Panc1 (cell line): Measurements from ENCODE around the gene OR52W1. TPM values are rescaled to one million over a fixed set of nuclear protein-coding genes. Genes with fewer than 3 reads are reported as not detected.

Source experiments
- ATAC-seq: fragments of 200-7000 bp; cut with Tn5 transposase; 2 replicates; pipeline ENCODE4 v1.9.1; 2020; ENCODE audit warnings: mild to moderate bottlenecking, moderate library complexity
- BruUV-seq: library from RNA; stranded (reverse); fragments of 400-500 nt; replicated peaks from 2 replicates; lab custom pipeline; 2021; lab: Mats Ljungman, UMichigan
- CTCF ChIA-PET: fragments of 300-600 bp; sonication (Branson Sonifier 250); formaldehyde crosslinking; loops from one replicate; lab custom pipeline; 2022; ENCODE audit warnings: antibody characterized with exemption; lab: Charles Lee
- POLR2A ChIA-PET: fragments of 300-600 bp; sonication (Branson Sonifier 250); formaldehyde crosslinking; loops from one replicate; lab custom pipeline; 2022; ENCODE audit warnings: antibody characterized with exemption; lab: Charles Lee
- DNase-seq: peaks from one replicate; pipeline ENCODE4 v3.0.0-alpha.2; 2010; ENCODE audit warnings: low read depth, low spot score
- H3K27ac ChIP-seq: 2 replicates; pipeline ENCODE4 v1.5.1; 2011; ENCODE audit warnings: mild to moderate bottlenecking, low read length, inconsistent platforms
- H3K27me3 ChIP-seq: fragments of 200-500 bp; sonication (Bioruptor generic); 2 replicates; pipeline ENCODE4 v1.6.0; 2014; ENCODE audit warnings: low read length, inconsistent platforms; ENCODE audit not compliant: control insufficient read depth, insufficient read depth
- H3K36me3 ChIP-seq: fragments of 200-500 bp; sonication (Bioruptor generic); 2 replicates; pipeline ENCODE4 v1.5.1; 2014; ENCODE audit warnings: inconsistent platforms, mild to moderate bottlenecking, low read length, moderate library complexity; ENCODE audit not compliant: control insufficient read depth, insufficient read depth
- H3K4me1 ChIP-seq: 2 replicates; pipeline ENCODE4 v1.5.1; 2011; ENCODE audit warnings: inconsistent platforms, mild to moderate bottlenecking, low read length, moderate library complexity; ENCODE audit not compliant: control insufficient read depth, insufficient read depth
- H3K4me3 ChIP-seq, 2 experiments: 2 replicates each; pipeline ENCODE4 v1.5.1; 2011 to 2012; ENCODE audit warnings: low read depth in 2 of 2, low read length in 2 of 2, mild to moderate bottlenecking in 2 of 2, inconsistent platforms in 1 of 2, moderate library complexity in 1 of 2
- H3K9me3 ChIP-seq: fragments of 200-500 bp; sonication (Bioruptor generic); 2 replicates; pipeline ENCODE4 v1.5.1; 2014; ENCODE audit warnings: low read depth, mild to moderate bottlenecking, inconsistent platforms, low read length, moderate library complexity; ENCODE audit not compliant: control insufficient read depth, insufficient read depth
- CTCF ChIP-seq: fragments of 450-650 bp; IDR thresholded peaks from 2 replicates; pipeline ENCODE4 v1.5.1; 2017; ENCODE audit warnings: mild to moderate bottlenecking
- POLR2AphosphoS5 ChIP-seq: IDR thresholded peaks from 2 replicates; pipeline ENCODE4 v1.6.1; 2012; ENCODE audit warnings: mild to moderate bottlenecking, low read depth, low read length, moderate library complexity
- REST ChIP-seq, 2 experiments: IDR thresholded peaks; 2 replicates each; pipeline ENCODE4 v1.6.1; 2011 to 2012; ENCODE audit warnings: low read depth in 2 of 2, control low read depth in 1 of 2, low read length in 1 of 2, mild to moderate bottlenecking in 1 of 2, moderate library complexity in 1 of 2; ENCODE audit not compliant: insufficient read depth in 1 of 2
- SIN3A ChIP-seq: IDR thresholded peaks from 2 replicates; pipeline ENCODE4 v1.6.1; 2012; ENCODE audit warnings: low read depth, mild to moderate bottlenecking, low read length, moderate library complexity, borderline replicate concordance; ENCODE audit not compliant: insufficient read depth
- TCF7L2 ChIP-seq: IDR thresholded peaks from 2 replicates; pipeline ENCODE4 v1.6.1; 2011; ENCODE audit warnings: mild to moderate bottlenecking, low read depth, low read length, inconsistent platforms
- in situ Hi-C: cut with HindIII; loops from 2 replicates; pipeline ENCODE4 v1.10.0; 2016; ENCODE audit warnings: low sequenced_read_pairs, low pct_unique_long_range_greater_than_20kb
- intact Hi-C: fragments of 100-400 bp; cut with micrococcal nuclease; formaldehyde crosslinking; loops from one replicate; pipeline ENCODE4 v1.10.0; 2022; ENCODE audit not compliant: unreplicated experiment
- total RNA-seq: library from RNA; stranded (reverse); gene quantifications from one replicate; pipeline ENCODE4 v1.2.1, GENCODE V29; 2021; ENCODE audit not compliant: unreplicated experiment

The OR52W1 gene
- total RNA-seq, 1 experiment from 2014 or later = not detected

- CTCF ChIA-PET = interaction anchor here (0.6 to 1.6 kb wide), 2 partner anchors 55 to 129 kb away, joined by 5 to 8 read pairs; no protein-coding TSS in a partner anchor
- H3K27me3 ChIP-seq = peaks cover 3% of the 10 kb centered on the region; the same call in 1 of the 2 replicates
- ATAC-seq (peak; percentile 4), DNase-seq (no peak)
- H3K4me1 ChIP-seq = peaks cover 11% of the 10 kb centered on the region
- POLR2A ChIA-PET = interaction anchor here (0.7 kb wide), 1 partner anchor 18 kb away, joined by 3 read pairs; no protein-coding TSS in a partner anchor
- in situ Hi-C loops (no loop called here), intact Hi-C loops (no loop called here)
- no peaks in the 10 kb centered on the region; the same call in 1 of the 2 replicates for H3K36me3 ChIP-seq
- peak overlapping the region; percentile 66 to 81 for H3K4me3 ChIP-seq
- TF ChIP-seq POLR2AphosphoS5 = no peak
- TF ChIP-seq TCF7L2 = no peak
- no peak for TF ChIP-seq REST (IDR thresholded peaks at IDR 0.05; ENCODE audit: insufficient read depth in 1 of 2, low read depth in 2 of 2, low read length in 1 of 2)
- no peak for TF ChIP-seq SIN3A
- TF ChIP-seq CTCF = no peak
- BruUV-seq = no TSS peak
- peak overlapping the region; percentile 81 for H3K27ac ChIP-seq
- no peaks in the 10 kb centered on the region for H3K9me3 ChIP-seq
Observed at GRCh38 chr11:6233984-6234386, 35.0 kb downstream of the OR52W1 start.

- intact Hi-C loops (no loop called here), in situ Hi-C loops (no loop called here)
- peak; percentile 100 for DNase-seq
- POLR2A ChIA-PET = interaction anchor here (0.7 kb wide), 1 partner anchor 18 kb away, joined by 3 read pairs; no protein-coding TSS in a partner anchor
- peak within 1 kb of the TSS; percentile 66 to 91 for H3K4me3 ChIP-seq
- TF ChIP-seq CTCF (no peak), SIN3A (peak; percentile 90), TCF7L2 (0 out of 2 replicates have a peak, but pooled peaks have one; percentile 12), REST (IDR thresholded peaks at IDR 0.05; ENCODE audit: insufficient read depth in 1 of 2, low read depth in 2 of 2, low read length in 1 of 2) (peak in 1 of 2 experiments; percentile 61; a peak in 1 of 4 replicates), POLR2AphosphoS5 (peak; percentile 77)
- H3K36me3 ChIP-seq = no peaks in the 10 kb centered on the region; the same call in 1 of the 2 replicates
- H3K27ac ChIP-seq = peak within 1 kb of the TSS; percentile 90
- peaks cover 3% of the 10 kb centered on the region; the same call in 1 of the 2 replicates for H3K27me3 ChIP-seq
- ATAC-seq = peak; percentile 96
- H3K4me1 ChIP-seq = peaks cover 11% of the 10 kb centered on the region
- no TSS peak for BruUV-seq
- no peaks in the 10 kb centered on the region for H3K9me3 ChIP-seq
- CTCF ChIA-PET = interaction anchor here (0.6 to 1.6 kb wide), 2 partner anchors 54 to 129 kb away, joined by 5 to 8 read pairs; no protein-coding TSS in a partner anchor
Observed at GRCh38 chr11:6234387-6235107, 35.5 kb downstream of the OR52W1 start, which contains the start of gene FHIP1B. FHIP1B (minus strand) TSS chr11:6234636; CDS start chr11:6224516, 10,120 bp downstream.
